HG03064 (cell line): ENCODE results near the gene TBC1D12.
A peak's percentile ranks its signal among the peaks of the same experiment; 100 is the strongest.

Experiments
- ATAC-seq: cut with Tn5 transposase; IDR thresholded peaks from one replicate; pipeline ENCODE4 v1.9.1; 2021; ENCODE audit warnings: low read depth; ENCODE audit not compliant: unreplicated experiment

TBC1D12 gene

GRCh38 chr10:94450782-94451181, 48.4 kb downstream of the TBC1D12 start:
- no peak for ATAC-seq

GRCh38 chr10:94451883-94452519, 49.7 kb downstream of the TBC1D12 start:
- ATAC-seq, result no peak

GRCh38 chr10:94456942-94457341, 54.6 kb downstream of the TBC1D12 start:
- no peak for ATAC-seq

GRCh38 chr10:94459385-94459784, 57.0 kb downstream of the TBC1D12 start:
- ATAC-seq, result no peak

GRCh38 chr10:94461503-94461902, 59.2 kb downstream of the TBC1D12 start:
- no peak for ATAC-seq

GRCh38 chr10:94462130-94462529, 59.8 kb downstream of the TBC1D12 start:
- no peak for ATAC-seq

- ATAC-seq, result no peak
Observed at GRCh38 chr10:94465684-94466083, 63.3 kb downstream of the TBC1D12 start.

- no peak for ATAC-seq
Observed at GRCh38 chr10:94481410-94481809, 79.1 kb downstream of the TBC1D12 start.

GRCh38 chr10:94483970-94484369, 81.6 kb downstream of the TBC1D12 start:
- no peak for ATAC-seq

- no peak for ATAC-seq
Observed at GRCh38 chr10:94485094-94485493, 82.8 kb downstream of the TBC1D12 start.

- ATAC-seq, result no peak
Observed at GRCh38 chr10:94487575-94487974, 85.2 kb downstream of the TBC1D12 start.

GRCh38 chr10:94489107-94489506, 86.8 kb downstream of the TBC1D12 start:
- ATAC-seq, result no peak

GRCh38 chr10:94489976-94490788, 87.8 kb downstream of the TBC1D12 start:
- no peak for ATAC-seq

GRCh38 chr10:94490789-94491039, 88.4 kb downstream of the TBC1D12 start:
- no peak for ATAC-seq

- no peak for ATAC-seq
Observed at GRCh38 chr10:94493463-94493862, 91.1 kb downstream of the TBC1D12 start.

GRCh38 chr10:94496010-94496409, 93.7 kb downstream of the TBC1D12 start:
- peak; percentile 72 for ATAC-seq

GRCh38 chr10:94496646-94497045, 94.3 kb downstream of the TBC1D12 start:
- no peak for ATAC-seq

- no peak for ATAC-seq
Observed at GRCh38 chr10:94500063-94500462, 97.7 kb downstream of the TBC1D12 start.

GRCh38 chr10:94521276-94522250, 119.2 kb downstream of the TBC1D12 start:
- ATAC-seq, result no peak

- no peak for ATAC-seq
Observed at GRCh38 chr10:94524146-94524545, 121.8 kb downstream of the TBC1D12 start.

GRCh38 chr10:94524711-94525110, 122.4 kb downstream of the TBC1D12 start:
- ATAC-seq, result no peak
